H1 (cell line): ENCODE data around the gene BCKDHB. TPM values are rescaled to one million over a fixed set of nuclear protein-coding genes. Genes with fewer than 3 reads are reported as not detected.

ENCODE experiments used
- BACH1 ChIP-seq: IDR thresholded peaks from 2 replicates; pipeline ENCODE4 v1.6.1; 2012; ENCODE audit warnings: low read length, improper control_type of control experiment
- RXRA ChIP-seq: IDR thresholded peaks from 2 replicates; pipeline ENCODE4 v1.6.1; 2011; ENCODE audit warnings: low read depth, mild to moderate bottlenecking, low read length, moderate library complexity; ENCODE audit not compliant: insufficient read depth
- SUZ12 ChIP-seq: fragments of 200-600 bp; sonication (generic); IDR thresholded peaks from 2 replicates; pipeline ENCODE4 v1.6.1; 2012; ENCODE audit warnings: mild to moderate bottlenecking, inconsistent platforms, low read length, moderate library complexity, mixed read lengths
- polyA plus RNA-seq, 7 experiments: library from polyadenylated mRNA; depleted of rRNA in 3 of 7; stranded (reverse) in 5 of 7; unstranded in 2 of 7; fragments of >200 nt in 5 of 7; fragments of 200-250 nt in 2 of 7; gene quantifications; 1 replicate in 5 of 7; 2 replicates in 1 of 7; 4 replicates in 1 of 7; pipeline versions ENCODE4 v1.2.1 to v1.2.3, GENCODE V29; 2011 to 2013; ENCODE audit warnings: missing spikeins in 2 of 7, mixed read lengths in 2 of 7
- total RNA-seq: library from RNA; stranded (reverse); fragmentation: NEBNext Ultra II Directional; extraction: Animal tissue kit (Norgen Biotek cat#: 25700); gene quantifications from 2 replicates; pipeline ENCODE4 v1.2.1, GENCODE V29; 2021

Gene BCKDHB
- total and polyA plus RNA-seq, 2 of the 8 experiments (the other 6 are each of a cell fraction or from before 2014, with no cell fraction given) = 22.1 to 30.8 TPM

DNA sequence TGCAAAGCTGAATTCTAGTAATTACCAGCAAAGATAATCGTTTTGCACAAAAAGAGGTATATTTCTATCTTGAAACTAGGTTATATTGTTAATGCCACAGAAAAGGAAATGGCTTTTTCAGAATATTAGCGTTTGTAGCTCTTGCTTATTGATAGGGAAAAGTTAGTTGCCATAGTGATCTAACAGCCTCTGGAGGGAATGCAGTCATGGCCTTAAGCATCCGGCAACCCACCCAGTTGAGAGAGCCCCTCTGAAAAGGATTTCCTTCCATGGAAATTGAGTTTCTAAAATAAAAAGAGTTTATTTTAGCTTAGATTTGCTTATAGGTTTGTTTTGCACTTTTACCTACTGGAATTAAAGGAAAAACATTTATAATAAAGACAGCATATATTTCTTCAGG, 224.5 kb downstream of the BCKDHB start (continued):
- no peak for TF ChIP-seq SUZ12
- TF ChIP-seq RXRA = no peak
- TF ChIP-seq BACH1 = no peak
